ENCODE results near the gene ATF6B. TPM values are rescaled to one million over a fixed set of nuclear protein-coding genes. Genes with fewer than 3 reads are reported as not detected.
A peak's percentile ranks its signal among the peaks of the same experiment; 100 is the strongest.

Gene ATF6B
- total RNA-seq, 2 donors from 2014 or later: 83.3 to 131 TPM

- Histone ChIP-seq H3K9me3 (no peaks in the 10 kb centered on the region), H3K4me1 (peaks cover 5% of the 10 kb centered on the region), H3K27me3 (no peaks in the 10 kb centered on the region), H3K4me3 (no peak overlapping the region), H3K27ac (no peak overlapping the region), H3K9ac (ENCODE audit: low read depth in 2 of 2, low read length in 2 of 2) (no peak overlapping the region), H3K36me3 (no peaks in the 10 kb centered on the region)
- intact Hi-C loops (cut with DNase I): no loop called here
- no peak for TF ChIP-seq CTCF (IDR thresholded peaks at IDR 0.05)
- no peak for DNase-seq
Observed at GRCh38 chr6:32089082-32089828, 38.8 kb downstream of the ATF6B start.

DNA sequence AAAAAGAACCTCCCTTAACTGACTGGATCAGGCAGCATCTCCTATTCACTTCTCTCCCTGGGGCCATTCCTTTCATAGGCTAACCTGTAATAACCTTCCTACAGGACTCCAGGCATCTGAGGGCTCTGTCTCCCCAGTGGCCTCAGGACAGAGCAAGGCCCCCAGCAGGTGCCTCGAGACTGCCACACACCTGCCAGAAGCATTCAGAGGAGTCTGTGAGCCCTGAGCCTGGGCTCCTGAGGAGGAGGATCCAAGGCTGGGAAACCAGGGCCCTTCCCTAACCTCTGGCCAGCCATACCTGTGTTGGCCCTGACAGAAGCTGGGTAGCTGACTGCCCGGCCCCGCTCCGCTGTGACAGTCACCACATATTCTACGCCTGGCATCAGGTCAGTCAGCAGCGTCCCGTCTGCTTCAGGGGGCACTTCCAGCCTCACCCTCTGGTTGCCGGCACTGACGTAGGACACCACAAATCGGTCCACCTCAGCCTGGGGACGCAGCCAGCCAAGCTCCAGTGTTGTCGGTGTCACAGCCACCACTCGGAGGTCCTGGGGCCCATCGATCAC lies 39.5 kb downstream of the ATF6B start:
- no peak overlapping the region for H3K27ac ChIP-seq
- intact Hi-C loops (cut with DNase I): no loop called here
- no peak for DNase-seq
- no peaks in the 10 kb centered on the region for H3K27me3 ChIP-seq
- H3K9me3 ChIP-seq: no peaks in the 10 kb centered on the region
- peaks cover 5% of the 10 kb centered on the region for H3K4me1 ChIP-seq
- H3K36me3 ChIP-seq: no peaks in the 10 kb centered on the region
- no peak for TF ChIP-seq CTCF (IDR thresholded peaks at IDR 0.05)
- H3K4me3 ChIP-seq: no peak overlapping the region
- H3K9ac ChIP-seq (ENCODE audit: low read depth in 2 of 2, low read length in 2 of 2): no peak overlapping the region

- H3K4me3 ChIP-seq: peak overlapping the region; percentile 10
- intact Hi-C loops (cut with DNase I): no loop called here
- DNase-seq: peak; percentile 87
- H3K9ac ChIP-seq (ENCODE audit: low read depth in 2 of 2, low read length in 2 of 2): no peak overlapping the region
- peaks cover 5% of the 10 kb centered on the region for H3K4me1 ChIP-seq
- H3K9me3 ChIP-seq: no peaks in the 10 kb centered on the region
- H3K27ac ChIP-seq: no peak overlapping the region
- H3K27me3 ChIP-seq: no peaks in the 10 kb centered on the region
- no peaks in the 10 kb centered on the region for H3K36me3 ChIP-seq
- TF ChIP-seq CTCF (IDR thresholded peaks at IDR 0.05): peak; percentile 44
Observed at GRCh38 chr6:32087574-32088486, 40.2 kb downstream of the ATF6B start.

GRCh38 chr6:32086661-32087573 lies 41.1 kb downstream of the ATF6B start:
- Histone ChIP-seq H3K9ac (ENCODE audit: low read depth in 2 of 2, low read length in 2 of 2) (no peak overlapping the region), H3K27ac (no peak overlapping the region), H3K27me3 (no peaks in the 10 kb centered on the region), H3K4me3 (peak overlapping the region; percentile 10), H3K9me3 (no peaks in the 10 kb centered on the region), H3K4me1 (peaks cover 5% of the 10 kb centered on the region), H3K36me3 (no peaks in the 10 kb centered on the region)
- DNase-seq: no peak
- intact Hi-C loops (cut with DNase I): no loop called here
- no peak for TF ChIP-seq CTCF (IDR thresholded peaks at IDR 0.05)

All from colonic mucosa (tissue), 4 donors.